GM18511 (cell line): Measurements from ENCODE around the gene CPNE2.

Source experiments
- ATAC-seq: cut with Tn5 transposase; IDR thresholded peaks from one replicate; pipeline ENCODE4 v1.9.1; 2021; ENCODE audit warnings: mild to moderate bottlenecking, moderate library complexity; ENCODE audit not compliant: unreplicated experiment

CPNE2 gene

DNA sequence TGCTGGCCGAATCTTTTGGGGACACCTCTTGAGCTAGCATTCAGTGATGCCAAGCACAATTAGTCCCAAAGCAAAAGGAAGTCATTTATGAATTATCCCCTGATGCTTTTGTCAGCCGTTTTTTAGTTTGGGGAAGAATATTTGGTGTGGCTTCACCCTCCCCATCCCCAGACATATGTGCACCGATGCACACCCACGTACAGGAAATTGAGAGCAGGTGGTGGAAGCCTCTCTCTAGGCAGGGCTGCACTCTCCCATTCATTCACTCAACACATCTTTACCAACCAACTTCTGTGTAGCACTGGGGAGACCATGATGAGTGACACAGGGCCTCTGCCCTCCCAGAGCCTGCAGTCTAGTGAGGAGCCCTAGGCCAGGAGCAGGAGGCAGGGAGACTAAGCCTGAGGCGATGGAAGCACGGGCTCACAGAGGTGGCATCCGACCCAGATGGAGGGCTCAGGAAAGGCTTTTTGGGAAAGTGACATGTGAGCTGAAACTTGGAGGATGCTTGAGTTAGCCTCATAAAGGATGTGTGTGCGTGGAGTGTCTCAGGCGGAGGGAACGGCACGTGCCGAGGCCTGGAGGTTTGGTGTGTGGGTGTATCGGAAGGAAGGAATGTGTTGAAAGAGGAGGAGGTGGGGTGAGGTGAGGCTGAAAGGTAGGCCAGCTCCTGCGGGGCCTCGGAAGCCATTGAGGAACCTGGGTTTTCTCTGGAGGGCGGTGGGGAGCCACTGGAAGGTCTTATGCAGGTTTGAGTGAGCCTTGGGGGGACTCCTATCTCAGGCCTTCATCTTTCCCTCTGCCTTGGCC is 49.6 kb downstream of the CPNE2 start:
- ATAC-seq, result peak; percentile 64

DNA sequence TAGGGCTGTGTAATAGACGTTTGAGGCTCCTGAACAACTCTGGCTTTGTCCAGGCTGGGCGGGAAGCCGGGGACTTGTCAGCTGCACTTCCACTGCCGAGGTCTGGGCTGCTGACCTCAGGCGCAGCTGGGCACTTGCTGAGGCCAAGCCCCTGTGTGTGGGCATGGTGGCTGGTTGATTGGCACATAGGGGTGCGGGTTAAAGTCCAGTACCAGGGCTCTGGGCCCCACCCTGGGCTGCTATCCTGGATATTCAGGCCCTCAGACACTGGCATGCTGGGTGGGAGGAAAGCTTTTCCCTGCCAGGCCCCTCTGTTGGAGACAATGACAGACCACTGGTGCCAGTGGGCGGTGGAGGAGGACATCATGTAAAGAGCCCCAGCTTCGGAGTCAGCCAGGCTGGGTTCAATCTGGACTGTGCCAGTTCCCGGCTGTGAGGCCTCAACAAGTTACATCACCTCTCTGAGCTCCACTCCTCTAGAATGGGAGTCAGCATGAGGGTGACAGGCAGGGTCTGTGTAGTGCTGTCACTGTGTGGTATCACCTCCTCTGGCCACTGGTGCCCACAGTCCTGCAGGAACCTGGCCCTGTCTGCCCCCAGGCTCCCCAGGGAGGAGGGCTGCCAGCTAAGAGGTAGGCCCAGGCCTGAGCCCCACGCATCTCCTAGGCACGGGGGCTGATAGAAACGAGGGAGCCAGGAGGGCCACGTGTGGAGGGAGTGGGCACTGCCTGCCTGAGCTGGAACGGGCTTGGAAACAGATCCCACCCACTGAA is 51.0 kb downstream of the CPNE2 start:
- ATAC-seq, result no peak

DNA sequence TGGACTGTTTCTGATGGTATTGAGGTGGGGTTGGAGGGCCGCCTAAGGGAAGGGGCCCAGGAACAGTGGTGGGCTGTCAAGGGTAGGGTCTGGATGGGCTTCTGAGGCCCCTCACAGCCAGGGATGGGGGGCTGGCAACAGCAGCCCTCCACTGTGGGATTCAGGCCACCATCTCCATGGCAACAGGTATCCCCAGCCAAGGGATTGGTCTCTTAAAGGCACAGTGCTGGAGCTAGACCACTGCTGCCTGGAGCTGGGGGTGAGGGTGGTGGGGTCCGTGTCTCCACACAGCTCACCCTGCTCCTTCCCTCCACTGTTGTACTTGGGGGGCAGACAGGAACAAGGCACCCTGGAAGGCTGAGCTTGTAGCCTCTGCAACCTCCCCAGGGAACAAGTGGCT is 51.6 kb downstream of the CPNE2 start:
- ATAC-seq, result no peak

DNA sequence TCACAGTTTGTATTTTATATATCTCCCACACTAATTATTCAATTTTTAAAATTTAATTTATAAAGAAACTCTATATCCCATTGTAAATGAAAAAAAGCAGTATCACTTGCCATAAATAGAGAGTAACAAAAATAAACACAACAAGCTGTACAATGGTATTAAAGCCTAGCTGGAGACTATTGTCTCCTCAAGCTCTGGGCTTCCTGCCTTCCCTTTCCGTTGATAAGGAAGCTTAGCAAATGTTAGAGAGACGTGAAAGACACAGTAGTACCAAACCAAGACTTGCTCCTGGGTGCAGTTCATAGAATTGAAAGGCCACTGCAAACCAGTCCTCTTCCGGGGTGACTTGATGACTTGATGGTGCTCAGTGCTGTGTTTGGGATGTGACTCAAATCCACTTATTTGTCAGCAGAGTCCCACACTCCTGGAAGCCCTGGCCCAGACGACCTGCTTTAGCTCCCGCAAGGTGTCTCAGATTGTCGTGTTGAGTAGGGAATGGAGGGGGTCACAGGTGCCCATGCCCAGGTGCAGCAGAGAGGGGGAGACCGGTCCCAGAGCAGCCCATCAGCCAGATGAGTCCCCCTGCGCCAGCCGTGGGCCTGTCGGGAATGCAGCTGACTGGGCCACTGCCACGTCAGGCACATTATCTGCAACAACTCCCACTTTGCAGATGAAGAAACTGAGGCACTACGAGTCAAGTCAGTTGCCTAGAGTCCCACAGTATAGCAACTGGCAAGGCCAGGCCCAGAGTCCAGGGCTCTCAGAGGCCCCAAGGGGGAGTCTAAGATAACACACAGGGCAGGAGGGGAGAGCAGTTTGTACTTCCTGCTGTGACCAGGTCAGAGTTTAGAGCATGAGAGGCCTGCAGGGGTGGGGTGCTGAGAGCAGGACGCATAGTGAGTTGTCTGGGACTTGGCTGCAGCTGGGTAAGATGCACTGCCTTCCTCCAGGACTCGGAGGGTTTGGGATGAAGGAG is 53.0 kb downstream of the CPNE2 start:
- no peak for ATAC-seq

DNA sequence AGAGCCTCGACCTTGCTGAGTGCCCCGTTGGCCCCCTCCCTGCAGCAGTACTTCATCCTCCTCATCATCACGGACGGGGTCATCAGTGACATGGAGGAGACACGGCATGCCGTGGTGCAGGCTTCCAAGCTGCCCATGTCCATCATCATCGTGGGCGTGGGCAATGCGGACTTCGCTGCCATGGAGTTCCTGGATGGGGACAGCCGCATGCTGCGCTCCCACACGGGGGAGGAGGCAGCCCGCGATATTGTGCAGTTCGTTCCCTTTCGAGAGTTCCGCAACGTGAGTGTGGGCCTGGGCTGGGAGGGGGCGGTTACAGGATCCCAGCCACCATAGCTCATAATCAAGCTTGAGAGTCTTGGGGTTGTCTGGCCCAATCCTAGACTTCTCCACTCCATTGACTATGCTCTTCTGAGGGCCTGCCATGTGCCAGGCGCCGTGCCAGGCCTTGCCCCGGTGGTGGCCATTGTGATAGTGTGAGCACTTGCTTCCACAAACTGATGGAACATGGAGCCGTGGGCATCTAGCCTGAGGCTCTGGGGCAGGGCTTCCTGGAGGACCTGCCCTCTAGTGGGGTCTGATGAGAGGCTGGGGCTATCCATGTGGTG is 53.8 kb downstream of the CPNE2 start:
- ATAC-seq, result no peak

DNA sequence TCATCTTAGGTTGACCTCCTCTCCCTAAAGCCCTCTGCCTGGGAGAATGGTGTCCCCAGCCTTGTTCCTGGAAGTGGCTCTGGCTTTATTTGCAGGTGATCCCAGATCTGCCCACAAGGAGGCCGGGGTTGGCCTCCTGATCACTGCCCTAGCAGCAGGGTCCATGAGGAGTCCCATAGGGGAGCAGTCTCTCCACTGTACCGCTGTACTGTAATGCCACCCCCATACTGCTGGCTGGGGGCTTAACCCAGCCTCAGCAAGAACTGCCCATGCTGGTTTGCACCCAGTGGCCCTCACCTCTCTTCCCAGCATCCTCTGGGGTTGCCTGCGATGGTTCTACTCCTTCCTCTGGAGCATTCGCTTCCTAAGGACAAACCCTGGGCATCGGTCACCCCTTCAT is 54.4 kb downstream of the CPNE2 start:
- no peak for ATAC-seq

DNA sequence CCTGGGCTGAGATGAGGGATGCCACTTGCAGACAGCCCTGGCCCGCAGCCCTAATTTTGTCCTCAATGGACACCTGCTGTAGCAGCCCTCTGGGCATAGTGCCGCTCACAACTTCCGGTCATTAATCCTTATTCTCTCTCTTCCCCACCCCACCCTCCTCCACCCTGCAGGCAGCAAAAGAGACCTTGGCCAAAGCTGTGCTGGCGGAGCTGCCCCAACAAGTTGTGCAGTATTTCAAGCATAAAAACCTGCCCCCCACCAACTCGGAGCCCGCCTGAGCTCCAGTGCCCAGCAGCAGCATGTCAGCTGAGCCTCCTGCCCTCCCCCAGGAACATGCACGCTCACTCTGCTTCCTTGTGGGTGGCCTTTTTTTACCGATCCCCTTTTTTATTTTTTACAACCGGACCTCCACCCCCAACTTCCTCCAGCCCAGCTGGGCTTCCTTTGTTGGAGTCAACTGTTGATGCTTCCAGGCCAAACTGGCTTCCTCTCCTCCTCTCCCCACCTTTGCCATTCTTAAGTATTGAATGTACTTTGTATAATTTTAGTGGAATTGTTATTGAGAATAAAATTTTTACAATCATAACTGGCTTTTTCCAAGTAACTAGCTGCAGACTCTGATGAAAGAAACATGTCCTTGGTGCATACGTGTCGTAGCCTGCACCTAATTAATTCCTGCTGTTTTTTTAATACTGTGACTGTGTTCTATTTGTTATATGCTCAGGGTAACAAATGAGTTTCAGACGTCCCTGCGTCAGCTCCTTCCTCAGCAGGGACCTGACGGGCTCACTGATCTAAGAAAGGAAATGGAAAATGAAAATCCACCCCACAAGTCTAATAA is 55.2 kb downstream of the CPNE2 start:
- ATAC-seq, result no peak

DNA sequence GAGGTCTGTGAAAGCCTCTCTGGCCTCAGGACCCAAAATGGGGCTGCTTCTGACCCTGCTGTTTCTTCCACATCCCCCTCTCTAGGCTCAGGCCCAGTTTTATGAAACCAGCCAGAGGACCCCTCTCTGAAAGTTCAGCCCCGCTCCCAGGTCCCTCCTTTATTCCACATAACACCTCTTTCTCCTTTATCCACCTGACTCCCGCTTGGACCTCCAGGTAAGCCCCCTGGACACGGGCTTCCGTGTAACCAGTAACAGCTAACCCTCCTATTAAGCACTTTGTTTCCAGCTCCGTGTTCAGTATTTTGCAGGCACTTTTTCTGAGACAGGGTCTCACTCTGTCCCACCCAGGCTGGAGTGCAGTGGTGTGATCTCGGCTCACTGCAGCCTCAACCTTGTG is 56.1 kb downstream of the CPNE2 start:
- no peak for ATAC-seq

DNA sequence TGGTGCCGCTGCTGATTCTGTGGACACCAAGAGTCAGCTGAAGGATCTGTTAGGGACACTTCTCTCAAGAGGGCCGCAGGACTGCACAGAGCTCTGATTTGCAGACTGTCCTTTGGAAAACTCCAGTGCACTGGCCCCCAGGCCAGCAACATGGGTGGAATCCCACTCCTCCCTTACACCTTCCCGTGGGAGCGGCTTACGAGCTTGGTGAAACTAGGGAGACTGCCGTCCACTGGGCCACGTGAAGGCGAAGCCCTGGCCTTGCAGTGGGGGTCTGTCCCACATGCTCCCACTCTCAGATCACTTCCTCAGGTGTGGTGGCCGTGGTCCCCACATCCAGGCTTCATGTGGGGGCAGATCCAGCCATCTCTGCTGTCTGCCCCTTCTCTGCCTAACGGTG is 57.0 kb downstream of the CPNE2 start:
- ATAC-seq, result no peak

DNA sequence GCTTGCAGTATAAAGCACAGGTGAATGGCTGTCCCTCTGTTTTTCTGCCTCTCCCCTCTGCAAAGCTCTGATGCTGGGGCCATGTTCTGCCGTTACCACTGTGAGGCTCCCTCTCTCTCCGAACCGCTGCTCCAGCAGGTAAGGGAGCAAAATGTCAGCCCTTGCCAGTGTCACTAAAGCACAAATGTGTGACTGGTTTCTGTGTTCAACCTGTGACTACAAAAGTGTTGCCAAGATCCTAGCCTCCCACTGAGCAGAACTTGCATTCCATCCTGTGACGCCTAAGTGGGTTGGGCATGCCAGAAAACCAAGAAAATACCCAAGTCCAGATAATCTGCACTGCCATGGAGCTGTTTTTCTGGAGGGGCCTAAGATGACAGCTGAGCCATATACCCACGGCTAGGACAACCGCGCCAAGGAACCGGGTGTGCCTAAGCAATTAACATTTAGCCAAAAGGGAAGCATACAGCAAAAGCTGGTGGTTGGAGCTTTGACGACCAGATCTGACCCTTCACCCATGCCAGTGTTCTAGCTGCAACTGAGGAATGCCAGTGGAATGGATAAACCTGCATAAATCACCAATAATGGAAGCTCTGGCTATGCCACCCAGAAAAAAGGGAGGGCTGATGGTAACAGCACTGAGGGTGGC is 58.4 kb downstream of the CPNE2 start:
- no peak for ATAC-seq

DNA sequence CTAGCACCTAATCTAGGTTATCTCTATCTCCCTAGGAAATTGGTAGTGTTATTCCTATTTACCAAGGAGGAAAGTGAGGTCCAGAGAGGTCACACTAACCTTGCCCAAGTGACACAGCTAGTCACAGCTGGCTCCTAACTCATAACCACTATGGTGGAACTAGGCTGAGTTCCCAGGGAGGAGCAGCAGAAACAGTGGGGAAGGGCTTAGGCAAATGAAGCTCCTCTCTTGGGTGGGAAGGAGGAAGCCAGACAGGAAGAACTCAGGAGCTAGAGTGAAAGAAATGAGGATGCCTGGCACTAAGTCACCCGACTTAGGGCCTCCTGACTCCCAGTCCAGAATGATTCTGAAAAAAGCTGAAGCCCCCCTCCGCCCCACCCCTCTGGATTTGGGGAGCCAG is 59.0 kb downstream of the CPNE2 start:
- ATAC-seq, result no peak

DNA sequence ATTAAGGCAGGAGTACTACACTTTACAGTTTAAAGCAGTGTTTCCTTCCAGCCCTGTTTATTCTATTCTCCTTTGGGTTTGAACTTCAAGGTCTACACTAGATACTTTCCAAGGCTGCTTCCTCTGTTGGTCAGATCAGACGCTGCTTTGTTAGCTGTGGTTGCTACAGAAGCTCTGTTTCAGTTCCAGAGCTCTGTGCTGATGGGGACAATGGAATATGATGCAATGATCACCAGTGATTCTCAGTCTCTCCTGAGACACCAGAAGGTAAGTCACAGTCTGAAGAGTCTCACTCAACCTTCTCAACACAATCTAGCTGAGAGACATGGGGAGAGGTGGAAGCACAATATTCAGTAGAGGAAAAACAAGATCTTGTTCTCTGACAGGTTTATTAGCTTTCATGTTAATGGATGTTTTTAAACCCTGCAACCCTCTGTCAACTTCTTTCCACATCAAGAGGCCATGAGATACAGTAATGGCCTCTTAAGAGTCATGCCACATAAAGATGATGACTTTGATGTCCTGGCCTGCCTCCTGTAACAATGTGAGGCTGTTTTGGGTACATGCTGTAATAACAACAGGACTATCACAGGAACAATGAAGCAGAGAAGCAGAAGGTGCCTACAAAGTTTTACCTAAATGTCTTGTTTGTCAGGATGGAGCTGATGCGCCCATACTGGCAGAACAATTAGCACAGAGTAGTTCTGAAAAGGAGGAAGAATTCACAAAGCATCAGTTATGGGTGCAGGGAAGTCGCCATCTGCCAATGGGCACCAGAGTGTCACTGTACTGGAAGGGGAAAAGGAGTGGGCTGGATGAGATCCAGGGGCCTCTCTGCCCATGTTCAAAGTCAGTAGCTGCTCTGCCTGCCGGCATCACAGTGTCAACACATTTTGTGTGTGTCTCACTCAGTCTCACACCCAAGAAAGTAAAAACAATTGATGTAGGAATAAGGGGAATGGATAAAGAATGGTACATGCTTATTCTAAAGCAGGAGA is 60.0 kb downstream of the CPNE2 start:
- no peak for ATAC-seq

DNA sequence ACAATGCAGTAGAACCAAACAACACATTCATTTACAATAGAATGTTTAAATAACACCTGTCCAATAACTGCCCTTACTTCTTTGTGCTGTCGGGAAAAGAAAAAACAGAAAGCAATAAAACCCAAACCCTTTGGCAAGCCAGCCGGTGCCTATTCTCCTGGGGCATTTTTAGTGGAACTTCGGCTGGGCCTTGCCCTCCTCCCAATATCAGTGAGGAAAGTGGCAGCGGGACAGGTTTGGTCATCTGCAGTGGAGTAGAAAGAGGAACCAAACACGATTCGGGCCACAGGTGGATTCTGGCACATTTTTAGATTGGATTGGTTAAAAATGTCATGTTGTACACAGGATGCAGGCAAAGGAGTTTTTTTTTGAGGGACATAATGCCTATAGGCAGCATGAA is 61.5 kb downstream of the CPNE2 start:
- no peak for ATAC-seq

DNA sequence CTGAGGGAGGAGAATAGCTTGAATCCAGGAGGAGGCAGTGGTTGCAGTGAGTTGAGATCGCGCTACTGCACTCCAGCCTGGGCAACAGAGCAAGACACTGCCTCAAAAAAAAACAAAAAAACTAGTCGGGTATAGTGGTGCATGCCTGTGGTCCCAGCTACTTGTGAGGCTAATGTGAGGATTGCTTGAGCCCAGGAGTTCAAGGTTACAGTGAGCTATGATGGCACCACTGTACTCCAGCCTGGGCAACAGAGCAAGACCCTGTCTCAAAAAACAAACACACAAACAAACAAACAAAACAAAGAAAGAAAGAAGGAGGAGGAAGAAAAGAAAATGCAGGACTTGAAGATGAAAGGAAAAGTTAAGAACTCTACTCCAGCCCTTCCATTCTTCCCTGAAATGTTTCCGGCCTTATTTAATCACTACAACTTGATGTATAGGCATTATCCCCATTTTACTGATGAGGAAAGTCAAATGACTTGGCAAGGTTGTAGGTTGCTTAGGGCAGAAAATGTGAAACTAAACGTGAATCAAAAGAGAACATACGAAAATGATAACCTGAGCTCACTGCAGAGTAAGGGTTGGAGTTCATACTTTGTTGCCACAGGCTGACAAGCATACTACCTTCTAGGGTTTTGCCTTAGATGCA is 63.4 kb downstream of the CPNE2 start:
- ATAC-seq, result no peak

DNA sequence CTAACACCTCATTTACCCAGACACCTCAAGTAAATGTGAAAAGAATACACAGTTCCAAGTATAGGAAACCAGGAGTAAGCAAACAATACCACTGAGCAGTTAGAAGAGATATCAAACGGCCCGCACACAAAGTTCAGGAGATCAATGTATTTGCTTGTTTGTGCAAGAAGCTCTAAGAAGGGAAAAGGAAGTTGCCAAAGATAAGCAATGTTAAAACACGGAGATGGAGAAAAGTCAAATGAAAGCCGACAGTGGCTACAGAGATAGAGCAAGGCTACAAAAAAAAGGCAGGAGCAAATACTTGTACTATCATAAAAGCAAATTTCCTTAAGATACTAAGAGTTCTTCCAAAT is 63.9 kb downstream of the CPNE2 start:
- no peak for ATAC-seq

DNA sequence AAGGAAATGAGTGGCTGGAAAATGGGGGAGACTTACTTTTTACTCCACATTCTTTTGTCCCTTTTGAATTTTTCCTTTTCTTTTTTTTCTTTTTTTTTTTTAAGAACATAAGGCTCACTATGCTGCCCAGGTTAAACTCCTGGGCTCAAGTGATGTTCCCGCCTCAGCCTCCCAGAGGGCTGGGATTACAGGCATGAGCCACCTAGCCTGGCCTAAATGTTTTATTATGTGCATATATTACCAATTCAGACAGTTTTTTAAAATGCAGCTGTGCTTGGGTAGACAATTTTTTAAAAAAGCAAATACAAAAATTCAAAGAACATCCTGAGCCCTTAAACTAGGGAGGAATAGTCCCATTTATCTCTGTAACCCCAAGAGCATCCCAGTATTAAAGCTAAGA is 65.2 kb downstream of the CPNE2 start:
- no peak for ATAC-seq

DNA sequence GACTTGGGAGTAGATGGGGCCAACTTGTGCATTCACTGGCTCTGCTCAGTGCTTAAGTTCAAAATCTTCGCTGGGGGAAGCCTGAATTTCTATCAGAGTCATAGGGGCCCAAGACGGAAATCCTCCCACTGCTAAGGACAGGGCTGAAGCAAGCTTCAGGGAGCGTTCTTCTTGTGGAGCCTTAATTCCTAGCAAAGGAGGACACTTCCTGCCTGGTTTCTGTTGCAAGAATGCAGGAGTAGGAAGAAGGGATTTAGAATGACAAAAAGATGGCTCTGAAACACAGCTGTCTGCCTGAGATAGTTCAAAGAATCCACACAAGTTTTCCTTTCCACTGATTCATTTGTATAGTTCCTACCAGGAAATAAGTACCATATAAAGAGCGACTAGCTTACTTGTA is 67.1 kb downstream of the CPNE2 start:
- ATAC-seq, result no peak

DNA sequence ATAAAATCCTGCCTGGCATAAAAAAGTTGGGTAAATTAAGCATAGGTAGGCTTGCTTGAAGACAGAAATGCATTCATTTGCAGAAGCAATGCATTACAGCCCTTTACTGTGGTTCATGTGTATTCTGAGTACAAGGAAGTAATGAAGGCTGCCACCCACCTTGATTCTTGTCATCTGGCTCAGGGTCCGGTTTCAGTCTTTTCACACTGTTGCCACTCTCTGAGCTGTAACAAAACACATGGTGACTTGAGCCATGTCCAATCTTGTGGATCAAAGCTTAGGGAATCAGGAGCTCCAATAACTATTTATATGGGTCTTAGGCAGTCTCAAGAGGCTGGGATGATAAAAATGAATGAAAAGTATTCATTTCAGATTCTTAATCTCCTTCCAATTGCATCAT is 71.5 kb downstream of the CPNE2 start:
- no peak for ATAC-seq
